Activated CD4-positive, alpha-beta T cell treated with anti-CD3 and anti-CD28 coated beads, Interleukin-2, amount 50 U/mL, for 4 hours (primary cell): ENCODE results near the gene DGKH.
"Not testable (repeated sequence)": the region's sequence is repeated elsewhere in the genome, so short reads cannot be mapped to it uniquely, and the experiment has no call there.

Experiments
- DNase-seq, 2 experiments: peaks; one replicate each; pipeline ENCODE4 v3.0.0-alpha.2; 2020

DGKH gene

GRCh38 chr13:42041684-42042035, 6.8 kb upstream of the DGKH start:
- no peak for DNase-seq

GRCh38 chr13:42043676-42044075, 4.8 kb upstream of the DGKH start:
- DNase-seq = no peak

- no peak for DNase-seq
These were observed 2.0 kb upstream of the DGKH start for GRCh38 chr13:42046448-42046847.

- peak; percentile 6 to 8 for DNase-seq
These were observed 697 bp upstream of the DGKH start for GRCh38 chr13:42047561-42048341.

- peak; percentile 42 to 47 for DNase-seq
These were observed 421 bp downstream of the DGKH start for GRCh38 chr13:42048684-42049453.

- no peak for DNase-seq
These were observed 986 bp downstream of the DGKH start for GRCh38 chr13:42049454-42049813.

GRCh38 chr13:42054798-42055499, 6.5 kb downstream of the DGKH start:
- DNase-seq = no peak

- DNase-seq = no peak
These were observed 7.1 kb downstream of the DGKH start for GRCh38 chr13:42055500-42056085.

- DNase-seq = no peak
These were observed 7.7 kb downstream of the DGKH start for GRCh38 chr13:42056146-42056545.

GRCh38 chr13:42056583-42056982, 8.1 kb downstream of the DGKH start:
- DNase-seq = no peak

- DNase-seq = no peak
These were observed 9.6 kb downstream of the DGKH start for GRCh38 chr13:42057918-42058530.

- DNase-seq = no peak
These were observed 13.5 kb downstream of the DGKH start for GRCh38 chr13:42061943-42062342.

- no peak for DNase-seq
These were observed 14.7 kb downstream of the DGKH start for GRCh38 chr13:42063105-42063504.

GRCh38 chr13:42064259-42064658, 15.8 kb downstream of the DGKH start:
- DNase-seq = no peak

GRCh38 chr13:42064966-42065365, 16.5 kb downstream of the DGKH start:
- no peak for DNase-seq

GRCh38 chr13:42065414-42065813, 17.0 kb downstream of the DGKH start:
- no peak for DNase-seq

GRCh38 chr13:42066542-42066941, 18.1 kb downstream of the DGKH start:
- DNase-seq = no peak

- no peak for DNase-seq
These were observed 20.4 kb downstream of the DGKH start for GRCh38 chr13:42068886-42069285.

GRCh38 chr13:42070599-42070998, 22.2 kb downstream of the DGKH start:
- DNase-seq = not testable (repeated sequence)

GRCh38 chr13:42071179-42071578, 22.7 kb downstream of the DGKH start:
- DNase-seq = not testable (repeated sequence)

- no peak for DNase-seq
These were observed 23.4 kb downstream of the DGKH start for GRCh38 chr13:42071672-42072419.

- no peak for DNase-seq
These were observed 25.2 kb downstream of the DGKH start for GRCh38 chr13:42073683-42074082.
